HCT116 (cell line): Measurements from ENCODE around the gene MADCAM1. TPM values are rescaled to one million over a fixed set of nuclear protein-coding genes. Genes with fewer than 3 reads are reported as not detected.

Experiments used
- ATAC-seq: fragments of 200-7000 bp; cut with Tn5 transposase; 2 replicates; pipeline ENCODE4 v1.9.1; 2020; ENCODE audit warnings: mild to moderate bottlenecking, moderate library complexity
- BruUV-seq: library from RNA; stranded (reverse); fragments of 400-500 nt; replicated peaks from 2 replicates; lab custom pipeline; 2021; lab: Mats Ljungman, UMichigan
- CTCF ChIA-PET: fragments of 300-600 bp; sonication (Branson Sonifier 250); formaldehyde crosslinking; loops from one replicate; lab custom pipeline; 2021; ENCODE audit warnings: antibody characterized with exemption; lab: Charles Lee
- POLR2A ChIA-PET: fragments of 300-600, 350-600 bp; sonication (Branson Sonifier 250); formaldehyde crosslinking; loops from one replicate; lab custom pipeline; 2021; ENCODE audit warnings: antibody characterized with exemption; lab: Charles Lee
- RAD21 ChIA-PET, 2 experiments: fragments of 300-600 bp; sonication (Branson Sonifier 250); formaldehyde crosslinking; loops; one replicate each; lab custom pipeline; 2023; ENCODE audit warnings: low total read pairs in 2 of 2; ENCODE audit not compliant: uncharacterized antibody in 2 of 2, unreplicated experiment in 2 of 2, low non-redundant PET in 1 of 2; lab: Charles Lee
- DNase-seq: peaks from one replicate; pipeline ENCODE4 v3.0.0-alpha.2; 2010; ENCODE audit warnings: low read depth, low spot score
- H2AFZ ChIP-seq: fragments of 200-600 bp; shearing (Covaris generic), sonication (generic); 2 replicates; pipeline ENCODE4 v1.6.1; 2017; ENCODE audit warnings: low read depth, mixed run types, mixed read lengths, antibody characterized with exemption, low read length; ENCODE audit not compliant: poor library complexity, severe bottlenecking
- H3K27ac ChIP-seq: 2 replicates; pipeline ENCODE4 v1.5.1; 2012; ENCODE audit warnings: low read depth, low read length
- H3K27me3 ChIP-seq: fragments of 200-600 bp; sonication (generic); 2 replicates; pipeline ENCODE4 v1.6.1; 2016; ENCODE audit warnings: mixed run types, low read length, mixed read lengths; ENCODE audit not compliant: insufficient read depth
- H3K36me3 ChIP-seq, 2 experiments: fragments of 200-500 bp in 1 of 2; fragments of 200-600 bp in 1 of 2; sonication (Bioruptor generic) in 1 of 2; sonication (generic) in 1 of 2; 2 replicates each; pipeline versions ENCODE4 v1.5.1 to v1.6.1; 2014 to 2016; ENCODE audit warnings: low read length in 2 of 2, inconsistent platforms in 1 of 2, mixed read lengths in 1 of 2, mixed run types in 1 of 2; ENCODE audit not compliant: insufficient read depth in 2 of 2, control insufficient read depth in 1 of 2
- H3K4me1 ChIP-seq, 2 experiments: fragments of 200-600 bp in 1 of 2; sonication (generic) in 1 of 2; 2 replicates each; pipeline versions ENCODE4 v1.5.1 to v1.6.1; 2012 to 2017; ENCODE audit warnings: low read length in 2 of 2, inconsistent platforms in 1 of 2, mild to moderate bottlenecking in 1 of 2, mixed read lengths in 1 of 2, mixed run types in 1 of 2, moderate library complexity in 1 of 2; ENCODE audit not compliant: insufficient read depth in 2 of 2, control insufficient read depth in 1 of 2
- H3K4me2 ChIP-seq: fragments of 200-600 bp; sonication (generic); 2 replicates; pipeline ENCODE4 v1.6.1; 2017; ENCODE audit warnings: mixed run types, low read length, mixed read lengths
- H3K4me3 ChIP-seq, 2 experiments: fragments of 200-600 bp in 1 of 2; sonication (generic) in 1 of 2; replicated peaks in 1 of 2; 2 replicates each; pipeline ENCODE4 v1.5.1; 2011 to 2016; ENCODE audit warnings: low read length in 2 of 2, control low read depth in 1 of 2, low read depth in 1 of 2, mild to moderate bottlenecking in 1 of 2, mixed read lengths in 1 of 2, mixed run types in 1 of 2
- H3K79me2 ChIP-seq: fragments of 200-600 bp; sonication (generic); 2 replicates; pipeline ENCODE4 v1.6.1; 2017; ENCODE audit warnings: mild to moderate bottlenecking, mixed run types, low read length, moderate library complexity, mixed read lengths; ENCODE audit not compliant: insufficient read depth
- H3K9ac ChIP-seq: fragments of 200-600 bp; sonication (generic); 2 replicates; pipeline ENCODE4 v1.6.1; 2016; ENCODE audit warnings: low read length, mixed read lengths
- H3K9me2 ChIP-seq: fragments of 200-600 bp; sonication (generic), shearing (Covaris generic); 2 replicates; pipeline ENCODE4 v1.6.1; 2017; ENCODE audit warnings: mixed run types, mild to moderate bottlenecking, moderate library complexity; ENCODE audit not compliant: insufficient read depth
- H3K9me3 ChIP-seq, 2 experiments: fragments of 200-500 bp in 1 of 2; fragments of 200-600 bp in 1 of 2; sonication (Bioruptor generic) in 1 of 2; sonication (generic) in 1 of 2; 2 replicates each; pipeline ENCODE4 v1.6.1; 2014 to 2017; ENCODE audit warnings: low read length in 2 of 2, mixed read lengths in 2 of 2, inconsistent platforms in 1 of 2, low read depth in 1 of 2, mild to moderate bottlenecking in 1 of 2, mixed run types in 1 of 2, moderate library complexity in 1 of 2; ENCODE audit not compliant: control insufficient read depth in 1 of 2, insufficient read depth in 1 of 2
- H4K20me1 ChIP-seq: fragments of 200-600 bp; sonication (generic), shearing (Covaris generic); 2 replicates; pipeline ENCODE4 v1.6.1; 2017; ENCODE audit warnings: mixed run types, mild to moderate bottlenecking, moderate library complexity; ENCODE audit not compliant: insufficient read depth
- ATF3 ChIP-seq: IDR thresholded peaks from 2 replicates; pipeline ENCODE4 v1.6.1; 2012
- CBX3 ChIP-seq: IDR thresholded peaks from 2 replicates; pipeline ENCODE4 v1.6.1; 2012; ENCODE audit warnings: low read depth
- CEBPB ChIP-seq: IDR thresholded peaks from 2 replicates; pipeline ENCODE4 v1.6.1; 2012; ENCODE audit warnings: low read depth
- CTCF ChIP-seq, 3 experiments: fragments of 200-600 bp in 1 of 3; sonication (generic) in 1 of 3; IDR thresholded peaks in 2 of 3; conservative IDR thresholded peaks in 1 of 3; 2 replicates each; pipeline ENCODE4 v1.5.1; 2012 to 2017; ENCODE audit warnings: low read depth in 2 of 3, low read length in 2 of 3, antibody characterized with exemption in 1 of 3, borderline replicate concordance in 1 of 3, control low read depth in 1 of 3, mild to moderate bottlenecking in 1 of 3, mixed read lengths in 1 of 3, mixed run types in 1 of 3, moderate library complexity in 1 of 3; ENCODE audit not compliant: insufficient read depth in 1 of 3
- EGR1 ChIP-seq: IDR thresholded peaks from 2 replicates; pipeline ENCODE4 v1.6.1; 2012; ENCODE audit warnings: low read depth
- ELF1 ChIP-seq: IDR thresholded peaks from 2 replicates; pipeline ENCODE4 v1.6.1; 2012; ENCODE audit warnings: low read depth, borderline replicate concordance
- EZH2 ChIP-seq: fragments of 200-600 bp; sonication (generic); IDR thresholded peaks from 2 replicates; pipeline ENCODE4 v1.6.1; 2017; ENCODE audit warnings: antibody characterized with exemption, mixed run types
- EZH2phosphoT487 ChIP-seq: fragments of 200-600 bp; IDR thresholded peaks from 2 replicates; pipeline ENCODE4 v1.6.1; 2018; ENCODE audit warnings: antibody characterized with exemption, borderline replicate concordance
- JUND ChIP-seq: IDR thresholded peaks from 2 replicates; pipeline ENCODE4 v1.6.1; 2012
- POLR2A ChIP-seq: IDR thresholded peaks from 2 replicates; pipeline ENCODE4 v1.7.0; 2011; ENCODE audit warnings: borderline replicate concordance; ENCODE audit not compliant: insufficient read depth, insufficient read length; ENCODE audit errors: extremely low read depth
- POLR2AphosphoS5 ChIP-seq: IDR thresholded peaks from 2 replicates; pipeline ENCODE4 v1.6.1; 2011; ENCODE audit warnings: mild to moderate bottlenecking, low read depth, low read length, moderate library complexity
- REST ChIP-seq: IDR thresholded peaks from 2 replicates; pipeline ENCODE4 v1.6.1; 2012; ENCODE audit warnings: low read depth
- SIN3A ChIP-seq: IDR thresholded peaks from 2 replicates; pipeline ENCODE4 v1.6.1; 2012; ENCODE audit warnings: low read depth
- SP1 ChIP-seq: IDR thresholded peaks from 2 replicates; pipeline ENCODE4 v1.6.1; 2012; ENCODE audit warnings: low read depth
- TCF7L2 ChIP-seq: IDR thresholded peaks from 2 replicates; pipeline ENCODE4 v1.7.0; 2011; ENCODE audit warnings: borderline replicate concordance, inconsistent platforms; ENCODE audit not compliant: insufficient read depth, insufficient read length; ENCODE audit errors: extremely low read depth
- YY1 ChIP-seq: IDR thresholded peaks from 2 replicates; pipeline ENCODE4 v1.6.1; 2011; ENCODE audit warnings: low read length, low read depth, moderate library complexity, mild to moderate bottlenecking; ENCODE audit not compliant: insufficient replicate concordance; ENCODE audit errors: extremely low read depth
- ZFX ChIP-seq: fragments of 450-650 bp; IDR thresholded peaks from 2 replicates; pipeline ENCODE4 v1.6.1; 2017
- ZNF274 ChIP-seq: fragments of 200-500 bp; sonication (Bioruptor generic); IDR thresholded peaks from 2 replicates; pipeline ENCODE4 v1.6.1; 2014; ENCODE audit warnings: mild to moderate bottlenecking, low read depth, low read length, inconsistent platforms
- intact Hi-C: fragments of 100-400 bp; cut with micrococcal nuclease; formaldehyde crosslinking; loops from 2 replicates; pipeline ENCODE4 v1.10.0; 2022
- total RNA-seq: library from RNA; stranded (reverse); gene quantifications from one replicate; pipeline ENCODE4 v1.2.1, GENCODE V29; 2021; ENCODE audit not compliant: unreplicated experiment

MADCAM1 gene
- total RNA-seq, 1 experiment from 2014 or later = 0.57 TPM

- TF ChIP-seq ATF3 (no peak), YY1 (no peak)
Observed at GRCh38 chr19:510606-511100, 14.4 kb downstream of the MADCAM1 start (continued).

GRCh38 chr19:511101-511851 lies 15.0 kb downstream of the MADCAM1 start:
- peaks cover 11% of the 10 kb centered on the region; the same call in 1 of the 2 replicates for H3K79me2 ChIP-seq
- intact Hi-C loops = no loop called here
- peak overlapping the region; percentile 34 to 49 for H3K4me3 ChIP-seq
- DNase-seq = peak; percentile 83
- H2AFZ ChIP-seq = no peak overlapping the region
- H3K4me2 ChIP-seq = peak overlapping the region; percentile 78
- H3K27ac ChIP-seq = peak overlapping the region; percentile 79
- no peaks in the 10 kb centered on the region for H4K20me1 ChIP-seq
- H3K36me3 ChIP-seq = peaks cover 0 to 10% of the 10 kb centered on the region in 2 experiments; a peak in 1 of 4 replicates
- H3K4me1 ChIP-seq = peaks cover 22 to 46% of the 10 kb centered on the region in 2 experiments
- H3K9me3 ChIP-seq = no peaks in the 10 kb centered on the region
- H3K9ac ChIP-seq = peak overlapping the region; percentile 42
- CTCF ChIA-PET = interaction anchor here (0.6 to 2.6 kb wide), 21 partner anchors 10 to 393 kb away, joined by 3 to 28 read pairs (median 4); partner anchors contain the start of genes BSG, CDC34, MADCAM1 and POLRMT
- no TSS peak for BruUV-seq
- no peaks in the 10 kb centered on the region for H3K27me3 ChIP-seq
- no peaks in the 10 kb centered on the region for H3K9me2 ChIP-seq
- RAD21 ChIA-PET = interaction anchor here in 1 of 2 experiments (1.0 to 1.5 kb wide), 2 partner anchors 21 to 22 kb away, joined by 3 to 5 read pairs; partner anchors contain the start of gene CDC34
- POLR2A ChIA-PET = interaction anchor here (0.8 to 1.6 kb wide), 5 partner anchors 10 to 45 kb away, joined by 3 to 10 read pairs (median 3); no protein-coding TSS in a partner anchor
- peak; percentile 47 for ATAC-seq
- no peak for TF ChIP-seq CTCF (IDR thresholded peaks at IDR 0.05 in 2 of 3, conservative IDR thresholded peaks at IDR 0.05 in 1 of 3; ENCODE audit: borderline replicate concordance in 1 of 3, insufficient read depth in 1 of 3, low read depth in 2 of 3, low read length in 2 of 3)
- no peak for TF ChIP-seq EZH2phosphoT487
- no peak for TF ChIP-seq ELF1
- no peak for TF ChIP-seq POLR2A
- TF ChIP-seq CEBPB = no peak
- peak; percentile 81 for TF ChIP-seq SP1
- no peak for TF ChIP-seq JUND
- TF ChIP-seq YY1 = peak; percentile 59
- peak; percentile 57 for TF ChIP-seq POLR2AphosphoS5
- TF ChIP-seq ZNF274 = no peak
- TF ChIP-seq EZH2 = no peak
- no peak for TF ChIP-seq ZFX
- TF ChIP-seq ATF3 = no peak
- TF ChIP-seq REST = no peak
- no peak; the same call in 1 of the 2 replicates for TF ChIP-seq SIN3A
- TF ChIP-seq EGR1 = no peak; the same call in 1 of the 2 replicates
- no peak for TF ChIP-seq CBX3
- TF ChIP-seq TCF7L2 = peak; percentile 99
